COLO829 (cell line): ENCODE results near the gene FCRL6.

Source experiments
- DNase-seq: peaks from one replicate; pipeline ENCODE4 v3.0.0; 2012; ENCODE audit warnings: low spot score

FCRL6 gene

DNA sequence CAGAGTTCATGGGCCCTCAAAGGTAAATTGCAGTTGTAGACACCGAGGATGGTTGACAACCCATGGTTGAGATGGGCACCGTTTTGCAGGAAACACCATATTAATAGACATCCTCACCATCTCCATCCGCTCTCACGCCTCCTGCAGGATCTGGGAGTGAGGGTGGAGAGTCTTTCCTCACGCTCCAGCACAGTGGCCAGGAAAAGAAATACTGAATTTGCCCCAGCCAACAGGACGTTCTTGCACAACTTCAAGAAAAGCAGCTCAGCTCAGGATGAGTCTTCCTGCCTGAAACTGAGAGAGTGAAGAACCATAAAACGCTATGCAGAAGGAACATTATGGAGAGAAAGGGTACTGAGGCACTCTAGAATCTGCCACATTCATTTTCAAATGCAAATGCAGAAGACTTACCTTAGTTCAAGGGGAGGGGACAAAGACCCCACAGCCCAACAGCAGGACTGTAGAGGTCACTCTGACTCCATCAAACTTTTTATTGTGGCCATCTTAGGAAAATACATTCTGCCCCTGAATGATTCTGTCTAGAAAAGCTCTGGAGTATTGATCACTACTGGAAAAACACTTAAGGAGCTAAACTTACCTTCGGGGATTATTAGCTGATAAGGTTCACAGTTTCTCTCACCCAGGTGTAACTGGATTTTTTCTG lies 33.8 kb downstream of the FCRL6 start:
- no peak for DNase-seq

DNA sequence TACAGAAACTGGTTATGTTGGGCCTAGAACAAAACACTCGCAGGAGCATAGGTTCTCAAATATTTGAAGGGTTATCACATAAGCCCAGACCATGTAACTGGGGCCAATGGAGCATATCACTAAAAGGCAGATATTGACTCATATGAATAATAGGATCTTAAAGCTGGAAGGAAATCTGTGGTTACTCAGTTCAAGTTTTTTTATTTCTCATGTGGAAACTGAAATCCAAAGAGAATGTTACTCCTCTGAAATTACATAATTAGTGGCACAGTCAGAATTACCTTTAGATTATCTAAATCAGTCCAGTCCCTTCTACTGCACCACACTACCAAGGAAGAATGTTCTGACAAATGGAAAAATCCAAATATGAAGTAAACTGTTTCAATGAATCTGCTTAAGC lies 36.6 kb downstream of the FCRL6 start:
- no peak for DNase-seq

GRCh38 chr1:159839116-159839849 lies 37.1 kb downstream of the FCRL6 start:
- DNase-seq: no peak

- no peak for DNase-seq
These were observed 39.6 kb downstream of the FCRL6 start for GRCh38 chr1:159841749-159842148.

DNA sequence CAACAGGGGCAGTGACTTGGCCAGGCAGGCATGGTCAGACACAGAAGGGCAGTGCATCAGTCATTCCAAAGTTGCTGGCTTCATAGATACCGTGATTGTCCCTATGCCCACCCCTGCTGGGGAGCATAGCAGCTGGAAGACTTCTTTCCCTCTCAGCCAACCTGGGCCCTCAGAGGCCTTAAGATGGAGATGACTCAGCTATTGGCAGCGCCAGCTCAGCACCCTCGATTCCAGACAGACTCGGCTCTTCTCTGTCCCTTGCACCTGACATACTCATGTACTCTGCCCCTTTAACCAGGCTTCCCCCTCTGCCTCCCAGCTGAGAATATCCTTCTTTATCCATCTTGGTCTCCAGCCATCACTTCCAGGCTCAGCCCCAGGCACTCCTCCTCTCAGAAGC lies 41.3 kb downstream of the FCRL6 start:
- DNase-seq: no peak

DNA sequence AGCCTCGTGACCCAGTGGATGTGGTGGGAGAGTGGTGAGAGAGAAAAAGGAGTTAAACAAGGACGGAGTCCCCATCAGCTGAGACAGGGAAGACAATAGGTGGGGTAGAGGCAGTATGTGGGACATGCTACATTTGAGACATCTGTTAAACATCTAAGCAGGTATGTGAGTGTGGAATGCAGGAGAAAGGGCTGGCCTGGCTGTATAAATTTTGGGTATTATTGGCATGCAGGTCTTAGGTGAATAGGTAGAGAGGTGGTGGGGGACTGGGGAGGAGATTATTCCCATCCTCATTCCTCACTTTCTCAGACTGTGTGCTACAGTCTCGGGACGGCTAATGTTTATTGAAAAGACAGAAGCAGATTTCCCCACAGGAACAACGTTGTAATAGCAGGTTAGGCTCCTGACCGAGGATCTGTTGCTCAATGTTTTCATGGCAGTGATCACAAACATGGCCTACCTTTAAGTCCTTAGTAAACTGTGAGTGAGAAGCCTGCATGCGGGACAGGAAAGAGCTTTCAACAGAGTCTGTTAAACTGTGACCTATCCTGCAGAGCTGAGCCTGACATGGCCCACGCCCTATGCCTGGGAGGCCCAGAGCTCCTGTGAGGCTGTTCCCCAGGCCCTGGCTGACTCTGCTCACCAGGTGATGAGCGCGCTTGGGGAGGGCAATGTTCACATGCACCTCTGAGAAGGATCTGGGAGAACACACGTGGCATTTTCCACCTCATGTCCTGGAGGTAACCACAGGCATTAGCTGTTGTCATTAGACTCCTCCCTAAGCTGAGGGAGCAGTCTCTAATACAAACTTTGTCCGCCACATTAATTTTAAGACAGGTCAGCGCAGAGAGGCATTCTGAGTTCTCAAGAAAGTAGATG lies 43.8 kb downstream of the FCRL6 start:
- DNase-seq: no peak

GRCh38 chr1:159847231-159847630 lies 45.1 kb downstream of the FCRL6 start:
- no peak for DNase-seq

- DNase-seq: no peak
These were observed 46.2 kb downstream of the FCRL6 start for GRCh38 chr1:159848326-159848725.

GRCh38 chr1:159849626-159850366 lies 47.6 kb downstream of the FCRL6 start:
- DNase-seq: no peak

GRCh38 chr1:159851407-159851806 lies 49.2 kb downstream of the FCRL6 start:
- no peak for DNase-seq

- no peak for DNase-seq
These were observed 51.4 kb downstream of the FCRL6 start for GRCh38 chr1:159853417-159854115.

DNA sequence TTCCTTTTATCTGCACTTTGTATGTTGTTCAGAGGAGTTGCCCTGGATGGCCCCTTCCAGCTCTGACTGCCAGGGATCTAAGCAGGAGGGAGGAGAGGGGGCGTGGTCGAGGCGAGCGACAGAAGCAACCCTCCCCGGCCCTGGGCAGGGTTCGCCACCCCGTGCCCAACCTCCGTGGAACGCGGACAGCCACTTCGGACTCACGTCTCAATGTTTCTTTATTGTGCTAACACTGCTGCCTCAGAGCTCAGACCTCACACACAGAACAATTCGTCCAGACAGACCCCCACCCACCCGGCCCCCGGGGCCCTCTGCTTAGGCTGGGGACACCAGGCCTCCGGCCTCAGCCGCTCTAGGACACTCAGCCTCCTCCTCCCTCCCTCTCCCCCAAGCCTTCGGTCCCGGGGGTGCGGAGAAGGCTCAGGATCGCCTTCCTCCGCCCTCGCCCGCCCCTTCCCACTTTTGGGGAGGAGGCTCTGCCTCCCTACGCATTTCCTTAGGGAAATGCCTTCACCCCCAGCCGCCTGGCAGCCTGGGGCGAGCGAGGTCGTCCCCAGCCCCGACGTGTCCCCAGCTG lies 52.0 kb downstream of the FCRL6 start:
- no peak for DNase-seq

- no peak for DNase-seq
These were observed 52.6 kb downstream of the FCRL6 start for GRCh38 chr1:159854693-159855192.

GRCh38 chr1:159855709-159856108 lies 53.5 kb downstream of the FCRL6 start:
- DNase-seq: no peak

GRCh38 chr1:159856576-159856975 lies 54.4 kb downstream of the FCRL6 start:
- no peak for DNase-seq

DNA sequence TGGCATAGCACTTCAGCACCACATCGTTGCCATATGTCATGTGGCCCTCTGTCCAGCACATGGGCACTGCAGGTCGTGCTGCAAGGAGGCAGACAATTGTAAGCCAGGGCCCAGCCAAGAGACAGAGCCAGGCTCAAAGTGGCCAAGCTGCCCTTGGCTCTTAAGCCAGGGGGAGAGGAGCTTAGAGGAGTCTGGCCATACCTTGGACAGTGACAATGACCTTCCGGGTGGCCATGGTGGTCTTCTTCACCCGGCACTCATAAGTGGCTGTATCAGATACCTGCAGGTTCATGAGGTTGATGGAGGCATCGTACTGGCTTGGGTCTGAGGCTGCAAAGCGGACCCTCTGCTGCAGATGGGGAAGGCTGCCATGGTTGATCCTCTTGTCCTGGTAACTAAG lies 55.7 kb downstream of the FCRL6 start:
- no peak for DNase-seq

- DNase-seq: no peak
These were observed 57.7 kb downstream of the FCRL6 start for GRCh38 chr1:159859767-159860322.

DNA sequence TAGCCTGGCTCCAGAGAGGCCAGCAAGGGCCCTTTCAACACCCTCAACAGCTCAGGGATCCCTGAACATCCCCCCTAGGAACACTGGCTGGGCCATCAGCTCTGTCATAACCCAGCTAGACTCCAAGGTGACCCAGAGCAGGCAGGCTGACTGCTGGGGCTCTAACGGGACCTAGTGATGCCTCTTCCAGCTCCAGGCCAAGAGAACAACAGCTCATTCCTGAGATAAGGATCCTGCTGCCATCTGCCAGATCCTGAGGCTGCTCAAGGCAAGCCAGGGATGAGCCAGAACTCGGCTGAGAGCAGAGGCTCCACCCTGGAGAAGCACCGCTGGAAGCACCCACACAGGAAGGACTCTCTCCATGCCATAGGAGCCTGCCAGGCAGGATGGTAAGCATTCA lies 58.3 kb downstream of the FCRL6 start:
- no peak for DNase-seq

DNA sequence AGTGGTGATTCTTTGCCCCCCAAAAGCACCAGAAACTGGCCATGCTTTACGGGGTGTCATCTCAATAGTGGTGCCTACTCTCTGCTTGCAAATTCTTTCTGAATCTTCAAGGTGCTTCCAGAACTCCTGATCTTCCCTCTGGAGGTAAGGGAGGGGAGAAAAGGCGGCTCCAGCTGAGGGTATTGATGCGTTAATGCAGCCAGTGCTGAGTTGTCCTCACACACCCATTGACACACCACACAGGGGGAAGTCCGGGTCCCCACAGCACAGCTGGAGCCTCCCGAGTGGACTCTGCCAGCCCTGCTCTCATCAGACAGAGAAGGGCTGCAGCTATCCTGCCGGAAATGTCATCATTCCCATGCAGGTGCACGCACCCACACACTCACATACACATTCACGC lies 59.1 kb downstream of the FCRL6 start:
- DNase-seq: no peak

DNA sequence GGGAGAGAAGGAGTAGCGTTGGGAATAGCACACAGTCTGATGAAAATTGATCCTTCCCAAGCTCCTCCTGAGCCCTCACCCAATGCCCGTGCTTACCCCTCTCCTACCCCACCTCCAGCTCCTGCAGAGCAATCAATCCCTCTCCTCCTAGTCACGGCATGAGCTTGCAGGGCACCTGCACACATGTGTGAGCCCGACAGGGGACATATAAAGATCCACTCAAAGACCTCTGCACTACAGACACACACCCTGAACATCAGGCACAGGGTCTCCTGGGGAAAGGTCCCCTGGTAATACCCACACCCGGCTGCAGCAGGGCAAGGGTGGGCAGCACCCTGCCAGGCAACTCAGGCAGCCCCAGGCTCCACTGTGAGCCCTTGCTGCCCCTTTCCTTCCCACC lies 59.9 kb downstream of the FCRL6 start:
- DNase-seq: no peak

GRCh38 chr1:159862557-159862956 lies 60.4 kb downstream of the FCRL6 start, which contains the start of gene VSIG8:
TSS of gene VSIG8 (minus strand) at chr1:159862657. CDS start at chr1:159862521, 136 bp downstream.
- no peak for DNase-seq
